Epithelial cell of proximal tubule (primary cell): ENCODE results near the gene PHF20. TPM values are rescaled to one million over a fixed set of nuclear protein-coding genes. Genes with fewer than 3 reads are reported as not detected.
"Not testable (repeated sequence)": the region's sequence is repeated elsewhere in the genome, so short reads cannot be mapped to it uniquely, and the experiment has no call there.

Source experiments
- DNase-seq: peaks from one replicate; pipeline ENCODE4 v3.0.0-alpha.2; 2011; ENCODE audit warnings: low read depth
- H3K4me3 ChIP-seq: 2 replicates; pipeline ENCODE4 v1.5.1; 2011; ENCODE audit warnings: low read depth, mild to moderate bottlenecking, low read length
- total RNA-seq: library from RNA; depleted of rRNA; stranded (reverse); fragments of >200 nt; gene quantifications from 2 replicates; pipeline ENCODE4 v1.2.3, GENCODE V29; 2015
- TF ChIP-seq, protein P1 (sequence below): conservative IDR thresholded peaks from 2 replicates; pipeline ENCODE4 v1.5.1; 2012; ENCODE audit warnings: low read depth, mild to moderate bottlenecking, low read length

PHF20 gene
- total RNA-seq, 1 donor from 2014 or later, result 19.0 TPM

DNA sequence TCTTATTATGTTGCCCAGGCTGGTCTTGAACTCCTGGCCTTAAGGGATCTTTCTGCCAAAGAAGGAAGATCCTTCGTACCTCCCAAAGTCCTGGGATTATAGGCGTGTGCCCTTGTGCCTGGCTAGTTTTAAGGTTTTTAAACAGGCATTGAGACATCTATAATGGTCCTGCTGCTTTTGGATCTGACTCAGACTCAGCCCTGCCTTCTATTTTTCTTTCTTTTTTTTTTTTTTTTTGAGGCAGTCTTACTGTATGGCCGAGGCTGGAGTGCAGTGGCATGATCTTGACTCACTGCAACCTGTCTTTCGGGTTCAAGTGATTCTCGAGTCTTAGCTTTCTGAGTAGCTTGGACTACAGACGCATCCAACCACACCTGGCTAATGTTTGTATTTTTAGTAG is 73.7 kb downstream of the PHF20 start:
- no peak for DNase-seq

DNA sequence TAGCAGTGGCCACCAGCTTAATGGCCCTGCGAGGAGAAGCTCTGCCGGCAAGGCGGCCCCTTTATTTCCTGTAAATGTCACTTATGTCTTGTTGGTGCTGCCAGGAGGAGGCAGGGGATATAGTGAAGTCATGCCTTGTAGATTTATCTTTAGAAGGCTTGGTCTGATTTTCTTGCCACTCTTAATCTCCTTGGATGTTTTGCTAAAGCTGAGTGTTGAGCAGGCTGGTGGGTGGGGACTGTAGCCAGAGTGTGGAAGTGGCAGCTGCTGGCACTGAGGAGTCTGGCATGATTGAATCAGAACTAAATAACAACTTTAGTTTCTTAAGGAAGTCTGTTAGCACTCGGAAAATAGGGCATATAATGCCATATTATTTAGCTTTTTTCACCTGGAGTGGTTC is 77.9 kb downstream of the PHF20 start:
- no peak for DNase-seq
- TF ChIP-seq, protein P1, sequence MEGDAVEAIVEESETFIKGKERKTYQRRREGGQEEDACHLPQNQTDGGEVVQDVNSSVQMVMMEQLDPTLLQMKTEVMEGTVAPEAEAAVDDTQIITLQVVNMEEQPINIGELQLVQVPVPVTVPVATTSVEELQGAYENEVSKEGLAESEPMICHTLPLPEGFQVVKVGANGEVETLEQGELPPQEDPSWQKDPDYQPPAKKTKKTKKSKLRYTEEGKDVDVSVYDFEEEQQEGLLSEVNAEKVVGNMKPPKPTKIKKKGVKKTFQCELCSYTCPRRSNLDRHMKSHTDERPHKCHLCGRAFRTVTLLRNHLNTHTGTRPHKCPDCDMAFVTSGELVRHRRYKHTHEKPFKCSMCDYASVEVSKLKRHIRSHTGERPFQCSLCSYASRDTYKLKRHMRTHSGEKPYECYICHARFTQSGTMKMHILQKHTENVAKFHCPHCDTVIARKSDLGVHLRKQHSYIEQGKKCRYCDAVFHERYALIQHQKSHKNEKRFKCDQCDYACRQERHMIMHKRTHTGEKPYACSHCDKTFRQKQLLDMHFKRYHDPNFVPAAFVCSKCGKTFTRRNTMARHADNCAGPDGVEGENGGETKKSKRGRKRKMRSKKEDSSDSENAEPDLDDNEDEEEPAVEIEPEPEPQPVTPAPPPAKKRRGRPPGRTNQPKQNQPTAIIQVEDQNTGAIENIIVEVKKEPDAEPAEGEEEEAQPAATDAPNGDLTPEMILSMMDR, result no peak
- H3K4me3 ChIP-seq, result no peak overlapping the region

More for the DNA sequence above, 73.7 kb downstream of the PHF20 start:
- no peak overlapping the region for H3K4me3 ChIP-seq
- TF ChIP-seq, protein P1, result no peak

DNA sequence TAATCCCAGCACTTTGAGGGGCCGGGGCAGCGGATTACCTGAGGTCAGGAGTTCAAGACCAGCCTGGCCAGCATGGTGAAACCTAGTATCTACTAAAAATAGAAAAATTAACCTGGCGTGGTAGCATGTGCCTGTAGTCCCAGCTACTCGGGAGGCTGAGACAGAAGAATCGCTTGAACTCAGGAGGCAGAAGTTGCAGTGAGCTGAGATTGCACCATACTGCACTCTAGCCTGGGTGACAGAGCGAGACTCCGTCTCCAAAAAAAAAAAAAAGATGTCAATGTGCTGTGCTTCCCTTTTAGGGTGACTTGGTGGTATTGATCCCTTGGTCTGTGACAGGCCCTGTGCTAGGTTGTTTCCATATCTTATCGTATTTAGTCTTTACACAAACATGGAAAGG is 79.8 kb downstream of the PHF20 start:
- not testable (repeated sequence) for DNase-seq, H3K4me3 ChIP-seq

DNA sequence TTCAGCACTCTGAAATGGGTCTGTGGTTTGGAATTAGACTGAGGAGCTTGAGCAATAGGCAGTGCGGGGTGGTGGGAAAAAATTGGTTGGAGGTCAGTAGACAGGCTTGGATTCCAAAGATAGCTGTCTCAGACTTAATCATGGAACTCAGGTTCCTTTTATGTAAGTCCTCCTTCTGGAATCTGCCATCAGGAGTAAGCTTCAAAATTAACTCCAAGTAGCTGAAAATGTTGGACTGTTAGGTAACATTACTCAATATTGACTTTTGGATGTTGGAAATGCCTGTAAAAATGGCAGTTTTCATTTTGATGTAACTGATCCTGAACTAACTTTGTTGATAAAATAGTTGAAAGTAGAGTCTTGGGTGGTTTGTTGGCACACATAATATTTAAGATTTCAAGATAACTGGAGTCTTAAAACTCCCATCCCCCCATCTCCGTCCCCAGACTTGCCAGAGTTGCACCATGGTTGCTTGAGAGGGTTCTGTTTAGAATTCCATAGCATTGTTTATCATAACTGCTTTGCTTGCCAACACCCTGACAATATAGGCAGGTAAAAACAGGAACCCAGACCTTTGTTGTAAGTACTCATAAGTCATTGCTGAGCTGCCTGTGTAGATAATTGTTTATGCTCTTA is 83.0 kb downstream of the PHF20 start:
- DNase-seq, result no peak
- TF ChIP-seq, protein P1, result no peak
- no peak overlapping the region for H3K4me3 ChIP-seq

DNA sequence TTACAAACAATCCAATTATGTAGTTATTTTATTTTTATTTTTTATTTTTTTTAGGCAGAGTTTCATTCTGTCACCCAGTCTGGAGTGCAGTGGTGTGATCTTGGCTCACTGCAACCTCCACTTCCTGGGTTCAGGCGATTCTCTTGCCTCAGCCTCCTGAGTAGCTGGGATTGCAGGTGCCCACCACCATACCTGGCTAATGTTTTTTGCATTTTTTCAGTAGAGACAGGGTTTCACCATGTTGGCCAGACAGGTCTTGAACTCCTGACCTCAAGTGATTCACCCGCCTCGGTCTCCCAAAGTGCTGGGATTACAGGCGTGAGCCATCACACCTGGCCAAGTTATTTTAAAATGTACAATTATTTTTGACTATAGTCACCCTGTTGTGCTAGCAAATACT is 83.8 kb downstream of the PHF20 start:
- DNase-seq, result not testable (repeated sequence)

DNA sequence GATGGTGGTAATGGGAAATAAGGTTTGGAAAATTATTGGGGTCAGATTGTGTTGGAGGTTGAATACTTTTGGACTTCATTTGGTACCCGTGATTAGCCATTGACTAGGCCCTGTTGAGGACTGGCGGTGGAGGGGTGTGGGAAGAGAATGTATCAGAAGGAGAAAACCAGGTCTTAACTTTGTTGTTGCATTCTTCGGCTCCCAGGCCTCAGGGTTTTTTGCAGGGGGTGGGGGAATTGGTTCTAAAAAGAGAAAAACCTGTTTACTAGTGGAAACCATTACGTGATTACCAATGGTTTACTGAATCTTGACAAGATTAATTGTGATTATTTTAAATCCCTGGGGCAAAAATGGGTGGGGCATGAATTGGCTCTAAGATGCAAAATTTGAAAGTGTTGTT is 85.1 kb downstream of the PHF20 start:
- TF ChIP-seq, protein P1, result no peak
- no peak overlapping the region for H3K4me3 ChIP-seq
- DNase-seq, result no peak

More for the DNA sequence above, 83.8 kb downstream of the PHF20 start:
- H3K4me3 ChIP-seq, result not testable (repeated sequence)

DNA sequence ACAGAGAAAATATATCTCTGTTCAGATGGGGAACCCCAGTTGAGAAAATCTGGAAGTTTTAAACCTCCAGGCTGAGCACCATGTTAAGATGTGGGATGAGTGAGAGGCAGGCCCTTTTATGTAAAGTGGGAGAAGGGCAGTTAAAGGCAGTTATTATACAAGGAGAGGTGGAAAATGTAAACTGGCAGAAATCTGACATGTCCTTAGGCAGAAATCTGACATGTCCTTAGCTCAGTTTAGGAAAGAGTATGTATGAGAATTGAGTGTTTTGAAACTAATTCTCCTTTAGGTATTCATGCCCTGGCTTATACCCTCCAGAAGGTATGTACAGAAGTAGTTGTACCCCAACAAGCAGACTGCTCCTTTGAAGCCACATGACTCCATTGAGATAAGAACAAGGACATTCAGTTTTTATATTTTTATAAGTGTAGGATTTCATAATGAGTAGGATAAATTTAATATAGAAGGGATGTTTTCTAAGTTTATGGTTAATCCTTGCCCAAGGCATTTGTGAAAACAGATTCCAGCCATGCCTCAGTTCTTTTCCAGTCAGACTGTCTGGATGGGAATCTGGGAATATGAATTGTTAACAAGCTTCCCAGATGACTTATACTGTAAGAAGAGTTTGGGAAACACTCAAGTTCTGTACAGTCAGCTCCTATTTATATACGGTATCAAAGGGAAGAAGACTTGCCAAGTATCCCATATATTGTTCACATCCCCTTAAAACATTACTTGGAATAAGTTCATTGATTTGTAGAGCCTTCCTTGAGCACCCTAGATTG is 94.8 kb downstream of the PHF20 start:
- TF ChIP-seq, protein P1, result no peak
- no peak for DNase-seq
- H3K4me3 ChIP-seq, result no peak overlapping the region
